ENCODE data around the gene SNAP25. TPM values are rescaled to one million over a fixed set of nuclear protein-coding genes. Genes with fewer than 3 reads are reported as not detected.

Gene SNAP25
- polyA plus RNA-seq, 12 donors, result 2.8 to 11.7 (median 5.9) TPM; not detected in 1

- no peak for DNase-seq
These were observed 111.4 kb downstream of the SNAP25 start for GRCh38 chr20:10330071-10330470.

GRCh38 chr20:10332656-10333415, 114.2 kb downstream of the SNAP25 start:
- peak; percentile 53 for DNase-seq

- no peak for DNase-seq
These were observed 118.5 kb downstream of the SNAP25 start for GRCh38 chr20:10336959-10337729.

- no peak for DNase-seq
These were observed 120.0 kb downstream of the SNAP25 start for GRCh38 chr20:10338426-10339180.

GRCh38 chr20:10339609-10340008, 121.0 kb downstream of the SNAP25 start:
- no peak for DNase-seq

- DNase-seq, result no peak
These were observed 123.5 kb downstream of the SNAP25 start for GRCh38 chr20:10342152-10342551.

GRCh38 chr20:10344953-10345352, 126.3 kb downstream of the SNAP25 start:
- no peak for DNase-seq

- no peak for DNase-seq
These were observed 128.7 kb downstream of the SNAP25 start for GRCh38 chr20:10347086-10347880.

- DNase-seq, result no peak
These were observed 130.5 kb downstream of the SNAP25 start for GRCh38 chr20:10349118-10349517.

GRCh38 chr20:10350188-10350842, 131.7 kb downstream of the SNAP25 start:
- DNase-seq, result no peak

GRCh38 chr20:10352934-10353824, 134.5 kb downstream of the SNAP25 start:
- DNase-seq, result no peak

- no peak for DNase-seq
These were observed 138.0 kb downstream of the SNAP25 start for GRCh38 chr20:10356628-10357027.

Other genes with a start within 250 kb of the SNAP25 start
- gene ANKEF1, start 183.8 kb upstream of the SNAP25 start, polyA plus RNA-seq (ENCODE audit: insufficient read length in 12 of 12), result 1 to 10 TPM in 8 of 12 donors, under 1 TPM in 2, not detected in 2; 0.98 to 3.2 (median 1.3) TPM
- gene MKKS, start 215.4 kb downstream of the SNAP25 start, polyA plus RNA-seq (ENCODE audit: insufficient read length in 12 of 12), result 10 to 100 TPM in 11 of 12 donors, not detected in 1; 13.8 to 26.8 (median 22.5) TPM
- gene SLX4IP, start 216.5 kb downstream of the SNAP25 start, polyA plus RNA-seq (ENCODE audit: insufficient read length in 12 of 12), result 1 to 10 TPM in 11 of 12 donors, not detected in 1; 3.6 to 8.8 (median 5.2) TPM

All from muscle of arm (tissue), 12 donors.